ENCODE measurements around the gene PRR7.

Gene PRR7

GRCh38 chr5:177468329-177468684 is 21.7 kb downstream of the PRR7 start:
- Histone ChIP-seq H3K4me1 (ENCODE audit: insufficient read depth, low read length) (peaks cover 26% of the 10 kb centered on the region), H3K36me3 (ENCODE audit: insufficient read depth, low read length) (peaks cover 75% of the 10 kb centered on the region), H3K4me3 (ENCODE audit: low read length) (no peak overlapping the region), H3K27me3 (ENCODE audit: insufficient read depth, low read length) (no peaks in the 10 kb centered on the region), H3K9me3 (ENCODE audit: insufficient read depth, low read depth, low read length) (0 out of 2 replicates have a peak, but pooled peaks cover 3% of the 10 kb centered on the region), H3K27ac (ENCODE audit: low read depth, low read length) (peak overlapping the region; percentile 6; the same call in 1 of the 2 replicates), H3K9ac (ENCODE audit: low read depth, low read length) (no peak overlapping the region)
- WGBS, result 78% methylated on average over 1 of the region's 2 CpGs

- H3K4me1 ChIP-seq (ENCODE audit: insufficient read depth, low read length), result peaks cover 27% of the 10 kb centered on the region
- no peaks in the 10 kb centered on the region for H3K27me3 ChIP-seq (ENCODE audit: insufficient read depth, low read length)
- H3K4me3 ChIP-seq (ENCODE audit: low read length), result no peak overlapping the region
- peaks cover 70% of the 10 kb centered on the region for H3K36me3 ChIP-seq (ENCODE audit: insufficient read depth, low read length)
- no peak overlapping the region for H3K9ac ChIP-seq (ENCODE audit: low read depth, low read length)
- WGBS, result 64% methylated on average over 24 of the region's 25 CpGs
- H3K9me3 ChIP-seq (ENCODE audit: insufficient read depth, low read depth, low read length), result 0 out of 2 replicates have a peak, but pooled peaks cover 3% of the 10 kb centered on the region
- H3K27ac ChIP-seq (ENCODE audit: low read depth, low read length), result peak overlapping the region; percentile 65
Observed at GRCh38 chr5:177468685-177469628, 22.3 kb downstream of the PRR7 start.

GRCh38 chr5:177469750-177470525 is 23.3 kb downstream of the PRR7 start:
- Histone ChIP-seq H3K27ac (ENCODE audit: low read depth, low read length) (peak overlapping the region; percentile 65), H3K9me3 (ENCODE audit: insufficient read depth, low read depth, low read length) (0 out of 2 replicates have a peak, but pooled peaks cover 3% of the 10 kb centered on the region), H3K4me1 (ENCODE audit: insufficient read depth, low read length) (peaks cover 33% of the 10 kb centered on the region), H3K4me3 (ENCODE audit: low read length) (0 out of 2 replicates have a peak overlapping the region, but pooled peaks have one; percentile 0), H3K27me3 (ENCODE audit: insufficient read depth, low read length) (no peaks in the 10 kb centered on the region), H3K36me3 (ENCODE audit: insufficient read depth, low read length) (peaks cover 70% of the 10 kb centered on the region), H3K9ac (ENCODE audit: low read depth, low read length) (no peak overlapping the region)
- WGBS, result 74% methylated on average over 7 of the region's 8 CpGs

- 88% methylated on average over 10 of the region's 10 CpGs for WGBS
- Histone ChIP-seq H3K9me3 (ENCODE audit: insufficient read depth, low read depth, low read length) (no peaks in the 10 kb centered on the region), H3K4me1 (ENCODE audit: insufficient read depth, low read length) (peaks cover 40% of the 10 kb centered on the region), H3K36me3 (ENCODE audit: insufficient read depth, low read length) (peaks cover 60% of the 10 kb centered on the region), H3K27ac (ENCODE audit: low read depth, low read length) (no peak overlapping the region), H3K9ac (ENCODE audit: low read depth, low read length) (no peak overlapping the region), H3K4me3 (ENCODE audit: low read length) (peak overlapping the region; percentile 98; the same call in 1 of the 2 replicates), H3K27me3 (ENCODE audit: insufficient read depth, low read length) (no peaks in the 10 kb centered on the region)
Observed at GRCh38 chr5:177470759-177471536, 24.3 kb downstream of the PRR7 start.

- Histone ChIP-seq H3K4me1 (ENCODE audit: insufficient read depth, low read length) (peaks cover 40% of the 10 kb centered on the region), H3K27me3 (ENCODE audit: insufficient read depth, low read length) (no peaks in the 10 kb centered on the region), H3K27ac (ENCODE audit: low read depth, low read length) (peak overlapping the region; percentile 94), H3K9me3 (ENCODE audit: insufficient read depth, low read depth, low read length) (no peaks in the 10 kb centered on the region), H3K4me3 (ENCODE audit: low read length) (peak overlapping the region; percentile 98), H3K9ac (ENCODE audit: low read depth, low read length) (peak overlapping the region; percentile 98), H3K36me3 (ENCODE audit: insufficient read depth, low read length) (peaks cover 52% of the 10 kb centered on the region)
- 63% methylated on average over 14 of the region's 14 CpGs for WGBS
Observed at GRCh38 chr5:177471610-177472356, 25.2 kb downstream of the PRR7 start.

DNA sequence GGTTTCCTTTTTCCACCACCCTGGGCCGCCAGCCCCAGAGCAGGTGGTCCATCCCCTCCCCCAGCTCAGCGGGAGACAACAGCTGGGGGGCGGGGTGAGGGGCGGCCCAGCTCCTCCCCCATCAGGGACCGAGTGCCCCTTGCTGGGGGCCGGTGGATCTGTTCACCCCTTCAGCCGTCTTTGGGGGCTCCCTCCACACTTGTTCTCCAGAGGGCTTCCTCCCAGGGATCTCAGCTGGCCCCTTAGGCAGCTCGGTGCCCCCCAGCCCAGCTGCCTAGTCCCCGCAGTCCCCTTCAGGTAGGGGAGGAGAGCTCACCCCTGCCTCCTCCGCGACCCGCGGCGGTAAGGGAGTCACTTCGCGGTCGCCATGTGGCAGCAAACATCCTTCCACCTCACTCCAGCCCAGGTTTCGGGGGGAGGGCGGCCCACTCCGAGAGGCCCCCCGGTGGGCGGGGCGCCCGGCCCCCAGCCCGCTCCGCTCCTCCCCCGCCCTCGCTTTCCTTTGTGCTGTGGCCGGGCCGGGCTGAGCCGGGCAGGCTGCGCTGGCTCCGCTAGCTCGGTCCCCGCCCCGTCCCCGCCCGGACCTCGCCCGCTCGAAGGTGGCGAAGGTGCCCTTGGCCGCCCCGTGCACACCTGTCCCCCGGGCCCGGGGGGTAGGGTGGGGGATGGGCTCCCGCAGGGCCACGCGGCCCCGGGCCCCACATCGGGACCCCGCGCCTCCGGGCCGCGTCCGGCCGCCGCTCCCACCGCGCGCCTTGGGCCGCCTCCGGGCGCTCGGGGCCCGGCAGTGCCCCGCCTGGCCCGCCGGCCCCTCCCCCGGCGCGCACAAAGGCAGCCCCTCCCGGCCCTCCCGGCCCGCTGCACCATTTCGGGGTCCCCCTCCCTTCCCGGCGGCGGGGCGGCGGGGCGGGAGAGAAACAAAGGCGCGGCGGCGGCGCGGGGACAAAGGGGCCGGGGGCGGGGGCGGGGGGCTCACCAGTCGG is 26.1 kb downstream of the PRR7 start:
- Histone ChIP-seq H3K4me3 (ENCODE audit: low read length) (peak overlapping the region; percentile 98), H3K27me3 (ENCODE audit: insufficient read depth, low read length) (no peaks in the 10 kb centered on the region), H3K9me3 (ENCODE audit: insufficient read depth, low read depth, low read length) (no peaks in the 10 kb centered on the region), H3K36me3 (ENCODE audit: insufficient read depth, low read length) (peaks cover 42% of the 10 kb centered on the region), H3K27ac (ENCODE audit: low read depth, low read length) (peak overlapping the region; percentile 94), H3K9ac (ENCODE audit: low read depth, low read length) (peak overlapping the region; percentile 98), H3K4me1 (ENCODE audit: insufficient read depth, low read length) (peaks cover 40% of the 10 kb centered on the region)
- under 1% methylated on average over 93 of the region's 93 CpGs for WGBS

GRCh38 chr5:177473443-177474001 is 26.9 kb downstream of the PRR7 start, which contains the start of gene DBN1:
TSS of gene DBN1 (minus strand) at chr5:177473634. CDS start at chr5:177473521, 113 bp downstream.
- Histone ChIP-seq H3K4me3 (ENCODE audit: low read length) (peak within 1 kb of the TSS; percentile 98), H3K27me3 (ENCODE audit: insufficient read depth, low read length) (no peaks in the 10 kb centered on the region), H3K36me3 (ENCODE audit: insufficient read depth, low read length) (peaks cover 34% of the 10 kb centered on the region), H3K9me3 (ENCODE audit: insufficient read depth, low read depth, low read length) (no peaks in the 10 kb centered on the region), H3K4me1 (ENCODE audit: insufficient read depth, low read length) (peaks cover 40% of the 10 kb centered on the region), H3K9ac (ENCODE audit: low read depth, low read length) (peak within 1 kb of the TSS; percentile 98), H3K27ac (ENCODE audit: low read depth, low read length) (peak within 1 kb of the TSS; percentile 94)
- WGBS, result under 1% methylated on average over 56 of the region's 69 CpGs

- Histone ChIP-seq H3K4me1 (ENCODE audit: insufficient read depth, low read length) (peaks cover 40% of the 10 kb centered on the region), H3K9me3 (ENCODE audit: insufficient read depth, low read depth, low read length) (no peaks in the 10 kb centered on the region), H3K27ac (ENCODE audit: low read depth, low read length) (no peak overlapping the region), H3K36me3 (ENCODE audit: insufficient read depth, low read length) (peaks cover 29% of the 10 kb centered on the region), H3K4me3 (ENCODE audit: low read length) (peak overlapping the region; percentile 34), H3K27me3 (ENCODE audit: insufficient read depth, low read length) (no peaks in the 10 kb centered on the region), H3K9ac (ENCODE audit: low read depth, low read length) (no peak overlapping the region)
- 37% methylated on average over 7 of the region's 7 CpGs for WGBS
Observed at GRCh38 chr5:177474002-177474476, 27.4 kb downstream of the PRR7 start.

DNA sequence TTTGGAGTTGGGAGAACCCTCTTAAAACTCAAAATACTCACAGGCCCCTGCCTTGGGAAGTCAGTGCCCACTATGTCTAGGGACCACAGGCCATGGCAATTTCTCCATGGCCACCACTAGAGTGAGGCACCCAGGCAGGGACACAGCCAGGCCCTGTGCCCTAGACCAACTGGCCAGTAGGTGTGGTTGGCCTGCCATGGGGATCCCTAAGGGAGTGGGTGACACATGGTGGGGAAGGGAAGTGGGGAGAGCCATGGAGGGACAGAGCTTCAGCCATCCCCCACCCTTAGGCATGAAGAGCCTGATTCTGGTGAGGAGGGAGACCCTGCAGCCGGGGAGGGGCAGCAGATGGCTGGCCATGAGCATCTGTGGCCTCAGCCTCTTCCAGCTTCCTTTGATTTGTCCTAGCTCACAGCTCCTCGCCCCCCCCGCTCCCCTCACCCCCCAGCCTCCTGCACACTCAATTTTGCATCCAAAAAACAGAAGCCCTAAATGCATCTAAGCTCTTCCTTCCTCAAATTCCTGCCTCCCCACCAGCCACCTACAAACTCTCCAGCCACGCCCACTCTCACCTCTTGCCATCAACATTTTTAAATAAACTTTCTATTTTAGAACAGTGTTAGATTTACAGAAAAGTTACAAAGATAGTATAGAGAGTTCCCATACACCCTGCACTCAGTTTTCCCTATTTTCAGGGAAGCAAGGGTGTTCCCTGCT is 28.4 kb downstream of the PRR7 start:
- no peak overlapping the region for H3K27ac ChIP-seq (ENCODE audit: low read depth, low read length)
- 63% methylated on average over 4 of the region's 4 CpGs for WGBS
- H3K4me3 ChIP-seq (ENCODE audit: low read length), result no peak overlapping the region
- no peaks in the 10 kb centered on the region for H3K27me3 ChIP-seq (ENCODE audit: insufficient read depth, low read length)
- H3K9me3 ChIP-seq (ENCODE audit: insufficient read depth, low read depth, low read length), result no peaks in the 10 kb centered on the region
- H3K36me3 ChIP-seq (ENCODE audit: insufficient read depth, low read length), result peaks cover 20% of the 10 kb centered on the region
- peaks cover 34% of the 10 kb centered on the region for H3K4me1 ChIP-seq (ENCODE audit: insufficient read depth, low read length)
- no peak overlapping the region for H3K9ac ChIP-seq (ENCODE audit: low read depth, low read length)
